HG03196 (cell line): ENCODE measurements around the gene C19orf18.

Experiments used
- ATAC-seq: cut with Tn5 transposase; IDR thresholded peaks from one replicate; pipeline ENCODE4 v1.9.1; 2021; ENCODE audit not compliant: unreplicated experiment

C19orf18 gene

DNA sequence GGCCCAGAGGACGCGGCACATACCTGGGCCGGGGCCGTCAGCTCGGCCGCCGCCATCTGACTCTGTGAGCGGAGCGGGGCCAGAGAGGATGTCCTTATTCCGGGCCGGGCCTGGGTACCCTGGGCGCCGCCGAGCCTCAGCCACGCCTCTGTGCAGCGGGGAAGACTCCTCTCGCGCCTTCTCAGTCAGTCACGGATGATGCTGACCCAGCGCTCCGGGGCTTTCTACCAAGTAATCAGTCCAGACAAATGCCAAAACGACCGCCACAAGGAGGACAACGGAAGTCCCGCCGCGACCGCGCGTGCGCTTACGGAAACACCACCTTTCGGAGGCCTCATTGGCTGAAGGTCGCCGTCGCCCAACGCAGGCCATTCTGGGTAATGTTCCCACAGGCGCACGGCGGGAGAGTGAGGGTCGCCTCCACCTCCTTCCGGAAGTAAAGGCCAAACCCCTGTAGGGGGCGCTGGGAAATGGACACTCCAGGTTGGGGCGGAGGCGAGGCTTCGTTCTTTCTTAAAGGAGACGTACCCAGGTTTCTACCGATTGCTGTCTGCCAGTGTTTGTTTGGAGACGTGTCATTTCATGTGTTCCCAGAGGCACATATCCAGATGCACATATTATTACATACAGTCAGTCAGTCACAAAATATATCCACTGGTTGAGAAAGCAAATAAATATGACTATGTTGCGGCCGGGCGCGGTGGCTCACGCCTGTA lies 26.8 kb downstream of the C19orf18 start, which contains the start of gene ZNF256:
ZNF256 (minus strand) TSS at position 288 of the 716 bp plus-strand sequence; CDS start at position 56, 232 bp downstream.
- ATAC-seq: peak; percentile 82

- no peak for ATAC-seq
Measured at GRCh38 chr19:57947088-57947418, 27.3 kb downstream of the C19orf18 start.

- ATAC-seq: no peak
Measured at GRCh38 chr19:57946316-57946715, 28.0 kb downstream of the C19orf18 start.

GRCh38 chr19:57941593-57941992 lies 32.7 kb downstream of the C19orf18 start:
- no peak for ATAC-seq

DNA sequence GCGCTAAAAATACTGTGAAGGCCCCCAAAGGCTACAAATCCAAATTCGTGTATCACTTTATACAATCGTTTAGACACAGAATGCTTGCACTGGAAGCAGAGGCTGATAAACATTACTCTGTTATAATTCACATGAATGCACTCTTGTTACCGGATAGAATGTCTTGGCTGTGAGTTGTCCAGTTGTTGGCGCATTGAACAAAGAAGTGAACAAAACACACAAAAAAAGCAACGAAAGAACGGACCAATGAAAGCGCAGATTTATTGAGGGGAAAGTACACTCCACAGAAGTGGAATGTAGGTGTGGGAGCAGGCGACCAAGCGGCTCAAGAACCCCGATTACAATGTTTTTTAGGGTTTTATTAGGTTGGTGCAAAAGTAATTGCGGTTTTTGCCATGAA lies 38.6 kb downstream of the C19orf18 start:
- no peak for ATAC-seq

GRCh38 chr19:57934820-57935665 lies 39.3 kb downstream of the C19orf18 start, which contains the start of gene ZNF418:
TSS of gene ZNF418 (minus strand) at chr19:57935402. CDS start at chr19:57933822, 1,580 bp downstream.
- ATAC-seq: no peak

- ATAC-seq: no peak
Measured at GRCh38 chr19:57927587-57927986, 46.7 kb downstream of the C19orf18 start.

- peak; percentile 95 for ATAC-seq
Measured at GRCh38 chr19:57916168-57916995, 58.0 kb downstream of the C19orf18 start, which contains the start of gene ZNF417. TSS of gene ZNF417 (minus strand) at chr19:57916592. CDS start at chr19:57916411, 181 bp downstream.

GRCh38 chr19:57914531-57914930 lies 59.8 kb downstream of the C19orf18 start:
- no peak for ATAC-seq
